ENCODE data around the gene SUSD5.

DNA sequence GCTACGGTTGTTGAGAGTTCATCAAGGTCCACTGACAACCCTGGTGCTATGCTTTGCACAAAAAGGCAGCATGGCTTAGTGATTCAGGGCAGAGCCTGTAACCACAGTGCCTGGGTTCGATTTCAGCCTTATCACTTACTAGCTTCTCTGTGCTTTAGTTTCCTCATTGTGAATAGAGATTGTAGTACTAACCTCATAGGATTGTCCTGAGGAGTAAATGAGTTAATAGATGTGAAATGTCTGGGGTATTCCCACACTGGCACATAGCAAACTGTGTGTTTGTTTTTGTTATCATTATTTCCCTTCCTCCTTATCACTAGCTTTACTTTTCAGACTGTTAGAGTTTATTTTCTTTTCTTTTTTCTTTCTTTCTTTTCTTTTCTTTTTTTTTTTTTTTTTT lies 88.5 kb downstream of the SUSD5 start:
- TF ChIP-seq POLR2A (IDR thresholded peaks at IDR 0.05), result no peak
- TF ChIP-seq CTCF (IDR thresholded peaks at IDR 0.05), result no peak

Data from uterus (tissue), 2 donors.